Measurements from ENCODE around the gene GPR17. TPM values are rescaled to one million over a fixed set of nuclear protein-coding genes. Genes with fewer than 3 reads are reported as not detected.
A peak's percentile ranks its signal among the peaks of the same experiment; 100 is the strongest.

Gene GPR17
- total RNA-seq, 1 donor from 2014 or later, result not detected

GRCh38 chr2:127675331-127676261 lies 29.6 kb downstream of the GPR17 start, which contains the start of gene LIMS2:
TSS of gene LIMS2 (minus strand) at chr2:127675530. CDS start at chr2:127675024, 506 bp downstream.
- FAIRE-seq, result no peak

GRCh38 chr2:127676906-127677305 lies 31.0 kb downstream of the GPR17 start:
- DNase-seq (ENCODE audit: low read depth) (no peak), FAIRE-seq (no peak)
- Histone ChIP-seq H3K36me3 (ENCODE audit: control insufficient read depth, insufficient read depth, low read length) (no peaks in the 10 kb centered on the region), H3K4me3 (ENCODE audit: low read depth, low read length) (no peak overlapping the region), H3K27me3 (ENCODE audit: control insufficient read depth, insufficient read depth, low read length) (peaks cover 32% of the 10 kb centered on the region)
- TF ChIP-seq CTCF (IDR thresholded peaks at IDR 0.05; ENCODE audit: insufficient read depth, low read length, severe bottlenecking), result no peak

More at GRCh38 chr2:127675331-127676261, 29.6 kb downstream of the GPR17 start, which contains the start of gene LIMS2:
- Histone ChIP-seq H3K27me3 (ENCODE audit: control insufficient read depth, insufficient read depth, low read length) (peaks cover 32% of the 10 kb centered on the region), H3K36me3 (ENCODE audit: control insufficient read depth, insufficient read depth, low read length) (no peaks in the 10 kb centered on the region), H3K4me3 (ENCODE audit: low read depth, low read length) (peak within 1 kb of the TSS; percentile 25)
- DNase-seq (ENCODE audit: low read depth), result no peak
- TF ChIP-seq CTCF (IDR thresholded peaks at IDR 0.05; ENCODE audit: insufficient read depth, low read length, severe bottlenecking), result no peak

- H3K4me3 ChIP-seq (ENCODE audit: low read depth, low read length), result no peak overlapping the region
- DNase-seq (ENCODE audit: low read depth) (no peak), FAIRE-seq (peak; percentile 83)
- H3K36me3 ChIP-seq (ENCODE audit: control insufficient read depth, insufficient read depth, low read length), result no peaks in the 10 kb centered on the region
- H3K27me3 ChIP-seq (ENCODE audit: control insufficient read depth, insufficient read depth, low read length), result peaks cover 32% of the 10 kb centered on the region
- TF ChIP-seq CTCF (IDR thresholded peaks at IDR 0.05; ENCODE audit: insufficient read depth, low read length, severe bottlenecking), result no peak
These were observed 32.6 kb downstream of the GPR17 start for GRCh38 chr2:127678531-127678930.

- H3K27me3 ChIP-seq (ENCODE audit: control insufficient read depth, insufficient read depth, low read length), result peaks cover 30% of the 10 kb centered on the region
- H3K36me3 ChIP-seq (ENCODE audit: control insufficient read depth, insufficient read depth, low read length), result no peaks in the 10 kb centered on the region
- TF ChIP-seq CTCF (IDR thresholded peaks at IDR 0.05; ENCODE audit: insufficient read depth, low read length, severe bottlenecking), result no peak
- FAIRE-seq (no peak), DNase-seq (ENCODE audit: low read depth) (no peak)
- H3K4me3 ChIP-seq (ENCODE audit: low read depth, low read length), result no peak overlapping the region
These were observed 33.0 kb downstream of the GPR17 start for GRCh38 chr2:127678991-127679390.

- peaks cover 22% of the 10 kb centered on the region for H3K27me3 ChIP-seq (ENCODE audit: control insufficient read depth, insufficient read depth, low read length)
- FAIRE-seq (no peak), DNase-seq (ENCODE audit: low read depth) (no peak)
- TF ChIP-seq CTCF (IDR thresholded peaks at IDR 0.05; ENCODE audit: insufficient read depth, low read length, severe bottlenecking), result no peak
- H3K36me3 ChIP-seq (ENCODE audit: control insufficient read depth, insufficient read depth, low read length), result no peaks in the 10 kb centered on the region
- no peak overlapping the region for H3K4me3 ChIP-seq (ENCODE audit: low read depth, low read length)
These were observed 33.9 kb downstream of the GPR17 start for GRCh38 chr2:127679680-127680361.

Data from bronchial epithelial cell (primary cell).